OCI-LY3 (cell line): ENCODE measurements around the gene ARL13B.

Source experiments
- H2AFZ ChIP-seq: fragments of 200-600, 300-600 bp; shearing (Covaris generic); 2 replicates; pipeline ENCODE4 v1.6.0; 2014; ENCODE audit warnings: antibody characterized with exemption, low read depth, low read length
- H3K27ac ChIP-seq: fragments of 200-600, 300-600 bp; sonication (generic); 2 replicates; pipeline ENCODE4 v1.5.1; 2014; ENCODE audit warnings: mild to moderate bottlenecking, low read length, moderate library complexity, mixed read lengths
- H3K27me3 ChIP-seq: fragments of 200-600, 300-600 bp; sonication (generic); 2 replicates; pipeline ENCODE4 v1.6.1; 2014; ENCODE audit warnings: low read depth, low read length, mixed read lengths
- H3K36me3 ChIP-seq: fragments of 200-600, 300-600 bp; sonication (generic); replicated peaks from 2 replicates; pipeline ENCODE3; 2014; ENCODE audit warnings: low read depth, low read length, mixed read lengths
- H3K4me1 ChIP-seq: fragments of 300-600, 200-600 bp; sonication (generic); 2 replicates; pipeline ENCODE4 v1.6.1; 2014; ENCODE audit warnings: low read length, mixed read lengths
- H3K4me2 ChIP-seq: fragments of 200-600, 300-600 bp; sonication (generic); 2 replicates; pipeline ENCODE4 v1.6.1; 2014; ENCODE audit warnings: low read length, mixed read lengths
- H3K4me3 ChIP-seq: fragments of 300-600, 200-600 bp; sonication (generic); 2 replicates; pipeline ENCODE4 v1.5.1; 2014; ENCODE audit warnings: antibody characterized with exemption, mild to moderate bottlenecking, low read length, moderate library complexity
- H3K79me2 ChIP-seq: fragments of 300-600, 200-600 bp; shearing (Covaris generic); 2 replicates; pipeline ENCODE4 v1.6.1; 2014; ENCODE audit warnings: mild to moderate bottlenecking, low read length, mixed read lengths
- H3K9ac ChIP-seq: fragments of 300-600, 200-600 bp; shearing (Covaris generic); 2 replicates; pipeline ENCODE4 v1.6.0; 2014; ENCODE audit warnings: mild to moderate bottlenecking, low read length, moderate library complexity
- H3K9me3 ChIP-seq: fragments of 200-600, 300-600 bp; shearing (Covaris generic); 2 replicates; pipeline ENCODE4 v1.6.1; 2014; ENCODE audit warnings: low read length, mixed read lengths; ENCODE audit not compliant: insufficient read depth
- H4K20me1 ChIP-seq: fragments of 200-600, 300-600 bp; sonication (generic); 2 replicates; pipeline ENCODE4 v1.6.1; 2016; ENCODE audit warnings: low read length, mixed read lengths; ENCODE audit not compliant: insufficient read depth
- CTCF ChIP-seq: fragments of 200-600, 300-600 bp; sonication (generic); IDR thresholded peaks from 2 replicates; pipeline ENCODE4 v1.5.1; 2014; ENCODE audit warnings: antibody characterized with exemption, low read length, low read depth
- EZH2phosphoT487 ChIP-seq: fragments of 200-600 bp; shearing (Covaris generic); IDR thresholded peaks from 2 replicates; pipeline ENCODE4 v1.6.1; 2018; ENCODE audit warnings: antibody characterized with exemption, mixed run types, low read depth

ARL13B gene

DNA sequence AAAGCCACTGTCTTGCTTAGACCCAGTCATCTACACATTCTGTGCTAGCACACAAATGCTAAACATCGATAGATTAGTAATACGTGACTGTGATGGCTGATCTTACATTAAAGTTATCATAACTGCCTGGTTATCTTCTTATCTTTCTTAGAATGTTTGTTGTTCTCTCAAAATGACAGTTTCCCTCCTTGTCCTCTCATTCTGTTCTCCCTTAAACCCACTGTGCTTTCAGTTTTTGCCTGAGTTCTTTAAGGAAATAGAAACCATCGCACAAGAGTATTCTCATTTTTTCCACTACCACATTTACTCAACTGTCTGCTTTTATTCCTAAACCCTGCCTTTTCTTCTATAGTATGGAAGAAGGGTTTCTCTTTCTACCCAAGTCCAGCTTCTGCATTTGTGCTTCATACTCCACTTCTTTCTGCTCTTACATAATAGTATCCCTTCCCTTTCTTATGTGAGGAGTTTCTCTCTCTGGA, 31.3 kb downstream of the ARL13B start:
- no peaks in the 10 kb centered on the region for H3K9me3 ChIP-seq
- no peak overlapping the region for H3K27ac ChIP-seq
- H3K36me3 ChIP-seq = no peaks in the 10 kb centered on the region
- no peaks in the 10 kb centered on the region for H3K79me2 ChIP-seq
- no peak overlapping the region for H3K9ac ChIP-seq
- no peak overlapping the region for H3K4me3 ChIP-seq
- TF ChIP-seq CTCF (no peak), EZH2phosphoT487 (no peak)
- H3K4me1 ChIP-seq = no peaks in the 10 kb centered on the region
- no peaks in the 10 kb centered on the region for H4K20me1 ChIP-seq
- no peak overlapping the region for H3K4me2 ChIP-seq
- H3K27me3 ChIP-seq = no peaks in the 10 kb centered on the region
- H2AFZ ChIP-seq = no peak overlapping the region

DNA sequence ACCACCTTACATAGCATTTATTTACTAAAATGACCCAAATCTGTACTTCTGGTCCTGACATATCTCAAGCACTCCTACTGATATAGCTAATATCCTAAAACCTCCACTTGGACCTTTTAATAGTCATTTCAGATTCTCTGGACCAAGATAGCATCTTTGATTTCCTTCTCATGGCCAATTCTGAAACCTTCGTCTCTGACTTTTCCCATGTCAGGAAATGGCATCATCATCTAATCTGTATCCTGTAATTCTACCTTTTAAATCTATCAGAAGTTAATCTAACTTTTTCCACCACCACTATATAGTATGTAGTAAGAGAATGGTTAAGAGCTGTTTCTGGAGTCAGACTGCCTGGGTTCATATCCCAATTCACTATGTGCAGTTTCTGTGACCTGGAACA, 32.2 kb downstream of the ARL13B start:
- Histone ChIP-seq H3K4me3 (no peak overlapping the region), H3K9me3 (no peaks in the 10 kb centered on the region), H3K9ac (no peak overlapping the region), H3K79me2 (no peaks in the 10 kb centered on the region), H3K4me2 (no peak overlapping the region), H2AFZ (no peak overlapping the region), H3K4me1 (no peaks in the 10 kb centered on the region), H3K27ac (no peak overlapping the region), H4K20me1 (no peaks in the 10 kb centered on the region), H3K27me3 (no peaks in the 10 kb centered on the region), H3K36me3 (no peaks in the 10 kb centered on the region)
- no peak for TF ChIP-seq CTCF
- TF ChIP-seq EZH2phosphoT487 = no peak

GRCh38 chr3:94015025-94015424, 35.1 kb downstream of the ARL13B start:
- Histone ChIP-seq H3K4me1 (no peaks in the 10 kb centered on the region), H3K79me2 (no peaks in the 10 kb centered on the region), H3K27me3 (no peaks in the 10 kb centered on the region), H2AFZ (no peak overlapping the region), H4K20me1 (no peaks in the 10 kb centered on the region), H3K4me3 (no peak overlapping the region), H3K27ac (no peak overlapping the region), H3K36me3 (no peaks in the 10 kb centered on the region), H3K4me2 (no peak overlapping the region), H3K9ac (no peak overlapping the region), H3K9me3 (no peaks in the 10 kb centered on the region)
- TF ChIP-seq EZH2phosphoT487 = no peak
- TF ChIP-seq CTCF = no peak

GRCh38 chr3:94019659-94020058, 39.7 kb downstream of the ARL13B start:
- Histone ChIP-seq H3K27me3 (no peaks in the 10 kb centered on the region), H4K20me1 (no peaks in the 10 kb centered on the region), H3K4me1 (no peaks in the 10 kb centered on the region), H3K4me2 (no peak overlapping the region), H3K9ac (no peak overlapping the region), H3K9me3 (no peaks in the 10 kb centered on the region), H3K79me2 (no peaks in the 10 kb centered on the region), H3K27ac (no peak overlapping the region), H2AFZ (no peak overlapping the region), H3K4me3 (no peak overlapping the region), H3K36me3 (no peaks in the 10 kb centered on the region)
- TF ChIP-seq CTCF (no peak), EZH2phosphoT487 (no peak)
